Stimulated activated CD8-positive, alpha-beta memory T cell treated with anti-CD3 and anti-CD28 coated beads, Interleukin-15, amount 100 ng/mL, for 48 hours (primary cell): ENCODE data around the gene GLYR1.
"Not testable (repeated sequence)": the region's sequence is repeated elsewhere in the genome, so short reads cannot be mapped to it uniquely, and the experiment has no call there.

Source experiments
- DNase-seq, 2 donors: peaks; one replicate each; pipeline ENCODE4 v3.0.0-alpha.2; 2020; ENCODE audit warnings: low read depth in 2 of 2

Gene GLYR1

GRCh38 chr16:4788910-4789309, 58.2 kb downstream of the GLYR1 start:
- DNase-seq: no peak

GRCh38 chr16:4788489-4788889, 58.6 kb downstream of the GLYR1 start:
- DNase-seq: no peak

- DNase-seq: no peak
Measured at GRCh38 chr16:4787627-4788482, 59.2 kb downstream of the GLYR1 start, which contains the start of gene SEPTIN12. Gene SEPTIN12, minus strand, starts transcription at chr16:4788345. Its CDS starts 700 bp downstream, at chr16:4787645.

GRCh38 chr16:4787068-4787467, 60.0 kb downstream of the GLYR1 start:
- DNase-seq: no peak

- no peak for DNase-seq
Measured at GRCh38 chr16:4785758-4786433, 61.2 kb downstream of the GLYR1 start.

GRCh38 chr16:4784444-4784987, 62.6 kb downstream of the GLYR1 start:
- not testable (repeated sequence) for DNase-seq

- no peak for DNase-seq
Measured at GRCh38 chr16:4783951-4784336, 63.1 kb downstream of the GLYR1 start.

GRCh38 chr16:4783251-4783950, 63.7 kb downstream of the GLYR1 start:
- DNase-seq: no peak

GRCh38 chr16:4780235-4780634, 66.9 kb downstream of the GLYR1 start:
- DNase-seq: no peak

- no peak for DNase-seq
Measured at GRCh38 chr16:4778050-4778392, 69.1 kb downstream of the GLYR1 start.

- no peak for DNase-seq
Measured at GRCh38 chr16:4777339-4778049, 69.6 kb downstream of the GLYR1 start.

GRCh38 chr16:4776141-4776705, 70.9 kb downstream of the GLYR1 start:
- no peak for DNase-seq

- DNase-seq: no peak
Measured at GRCh38 chr16:4775005-4775404, 72.1 kb downstream of the GLYR1 start.

GRCh38 chr16:4772351-4772750, 74.7 kb downstream of the GLYR1 start:
- DNase-seq: no peak

GRCh38 chr16:4771646-4772045, 75.4 kb downstream of the GLYR1 start:
- no peak for DNase-seq

GRCh38 chr16:4769306-4769638, 77.8 kb downstream of the GLYR1 start:
- DNase-seq: no peak

GRCh38 chr16:4768549-4769305, 78.4 kb downstream of the GLYR1 start:
- DNase-seq: peak; percentile 82 to 89

GRCh38 chr16:4767872-4768548, 79.1 kb downstream of the GLYR1 start:
- DNase-seq: no peak

GRCh38 chr16:4766875-4767628, 80.0 kb downstream of the GLYR1 start, which contains the start of gene ZNF500:
Gene ZNF500, minus strand, starts transcription at chr16:4767162. Its CDS starts 1,184 bp downstream, at chr16:4765978.
- DNase-seq: peak; percentile 92 to 95
